Measurements from ENCODE around the gene RANBP3. TPM values are rescaled to one million over a fixed set of nuclear protein-coding genes. Genes with fewer than 3 reads are reported as not detected.

RANBP3 gene
- total RNA-seq, 2 donors from 2014 or later = 96.5 to 119 TPM

DNA sequence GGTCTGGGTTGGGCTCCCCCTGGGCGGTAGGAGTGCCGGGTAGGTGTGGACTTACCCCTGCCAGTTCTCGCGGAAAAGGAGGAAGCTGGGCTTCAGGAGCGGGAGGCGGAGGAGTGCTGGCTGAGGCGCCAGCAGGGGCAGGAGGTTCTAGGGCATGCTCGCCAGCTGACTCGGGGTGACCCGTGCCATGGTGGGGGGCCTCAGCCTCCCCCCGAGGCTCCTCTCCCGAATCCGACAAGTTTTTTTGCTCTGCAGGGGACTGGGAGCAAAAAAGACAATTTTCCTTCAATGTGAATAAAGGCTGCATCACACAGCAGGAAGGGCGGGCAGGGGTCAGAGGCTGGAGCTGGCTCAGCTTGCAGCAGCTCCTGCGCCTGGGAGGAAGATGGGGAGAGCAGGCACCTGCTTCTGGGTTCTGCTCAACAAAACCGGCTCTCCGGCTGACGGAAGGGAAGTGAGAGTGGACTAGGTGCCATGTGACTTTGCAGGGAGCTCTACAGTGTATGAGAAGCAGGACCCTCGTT, 26.5 kb downstream of the RANBP3 start:
- peaks cover 60 to 63% of the 10 kb centered on the region in 2 donors for H3K4me1 Mint-ChIP-seq (ENCODE audit: low read depth in 2 of 2)
- peaks cover 5% of the 10 kb centered on the region for H3K36me3 Mint-ChIP-seq
- H3K27me3 Mint-ChIP-seq = no peaks in the 10 kb centered on the region
- DNase-seq (ENCODE audit: low spot score) = no peak
- ATAC-seq = no peak
- no peaks in the 10 kb centered on the region for H3K9me3 Mint-ChIP-seq
- peak overlapping the region; percentile 49 to 77 for H3K27ac Mint-ChIP-seq
- H3K4me3 Mint-ChIP-seq = no peak overlapping the region

GRCh38 chr19:5950741-5951140, 27.2 kb downstream of the RANBP3 start:
- Mint-ChIP-seq H3K27me3 (no peaks in the 10 kb centered on the region), H3K4me1 (ENCODE audit: low read depth in 2 of 2) (peaks cover 63 to 64% of the 10 kb centered on the region in 2 donors), H3K4me3 (no peak overlapping the region), H3K9me3 (no peaks in the 10 kb centered on the region), H3K27ac (peak overlapping the region; percentile 49 to 77), H3K36me3 (peaks cover 5% of the 10 kb centered on the region)
- DNase-seq (ENCODE audit: low spot score) (no peak), ATAC-seq (no peak)

- Mint-ChIP-seq H3K36me3 (peaks cover 5% of the 10 kb centered on the region), H3K4me1 (ENCODE audit: low read depth in 2 of 2) (peaks cover 66 to 67% of the 10 kb centered on the region in 2 donors), H3K9me3 (no peaks in the 10 kb centered on the region), H3K27me3 (no peaks in the 10 kb centered on the region), H3K27ac (peak overlapping the region; percentile 58 to 77), H3K4me3 (no peak overlapping the region)
- ATAC-seq (no peak), DNase-seq (ENCODE audit: low spot score) (no peak)
These were observed 28.1 kb downstream of the RANBP3 start for GRCh38 chr19:5949792-5950305.

GRCh38 chr19:5948752-5949564, 29.0 kb downstream of the RANBP3 start:
- Mint-ChIP-seq H3K27me3 (no peaks in the 10 kb centered on the region), H3K27ac (peak overlapping the region; percentile 58 to 77), H3K9me3 (no peaks in the 10 kb centered on the region), H3K36me3 (peaks cover 5% of the 10 kb centered on the region), H3K4me1 (ENCODE audit: low read depth in 2 of 2) (peaks cover 61 to 64% of the 10 kb centered on the region in 2 donors), H3K4me3 (peak overlapping the region; percentile 20)
- DNase-seq (ENCODE audit: low spot score) (no peak), ATAC-seq (peak in 1 of 2 donors; percentile 25)

- Mint-ChIP-seq H3K4me3 (no peak overlapping the region), H3K27ac (peak overlapping the region; percentile 21 to 51), H3K4me1 (ENCODE audit: low read depth in 2 of 2) (peaks cover 46 to 53% of the 10 kb centered on the region in 2 donors), H3K27me3 (no peaks in the 10 kb centered on the region), H3K9me3 (no peaks in the 10 kb centered on the region), H3K36me3 (peaks cover 5% of the 10 kb centered on the region)
- DNase-seq (ENCODE audit: low spot score) = no peak
- ATAC-seq = no peak
These were observed 30.5 kb downstream of the RANBP3 start for GRCh38 chr19:5947435-5947834.

DNA sequence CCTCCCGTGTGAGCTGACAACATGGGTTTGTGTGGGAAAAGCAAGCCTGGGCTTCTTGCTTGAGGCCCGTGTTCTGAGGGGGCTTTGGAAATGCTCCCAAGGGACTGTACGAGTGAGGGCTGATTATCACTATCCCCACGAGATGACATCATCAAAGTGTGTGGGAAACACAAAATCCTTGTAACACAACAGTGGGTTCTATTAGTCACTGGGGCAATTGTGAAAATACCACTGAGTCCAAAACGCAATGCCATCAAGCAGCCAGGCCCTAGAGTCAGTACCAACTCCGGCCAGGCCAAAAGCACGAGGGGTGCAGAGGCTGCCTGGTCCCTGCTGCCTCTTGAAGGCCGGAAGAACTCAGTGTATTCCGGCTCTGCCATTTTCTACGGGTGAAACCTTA, 34.3 kb downstream of the RANBP3 start:
- no peak overlapping the region for H3K27ac Mint-ChIP-seq
- peak in 1 of 2 donors; percentile 45 for ATAC-seq

GRCh38 chr19:5943045-5943444, 34.9 kb downstream of the RANBP3 start:
- no peaks in the 10 kb centered on the region for H3K9me3 Mint-ChIP-seq
- H3K36me3 Mint-ChIP-seq = no peaks in the 10 kb centered on the region
- H3K27me3 Mint-ChIP-seq = no peaks in the 10 kb centered on the region
- peaks cover 15 to 27% of the 10 kb centered on the region in 2 donors for H3K4me1 Mint-ChIP-seq (ENCODE audit: low read depth in 2 of 2)
- H3K4me3 Mint-ChIP-seq = no peak overlapping the region
- H3K27ac Mint-ChIP-seq = no peak overlapping the region
- ATAC-seq = no peak
- DNase-seq (ENCODE audit: low spot score) = no peak

More for the DNA sequence above, 34.3 kb downstream of the RANBP3 start:
- peaks cover 16 to 30% of the 10 kb centered on the region in 2 donors for H3K4me1 Mint-ChIP-seq (ENCODE audit: low read depth in 2 of 2)
- H3K27me3 Mint-ChIP-seq = no peaks in the 10 kb centered on the region
- DNase-seq (ENCODE audit: low spot score) = no peak
- no peaks in the 10 kb centered on the region for H3K9me3 Mint-ChIP-seq
- H3K36me3 Mint-ChIP-seq = no peaks in the 10 kb centered on the region
- H3K4me3 Mint-ChIP-seq = no peak overlapping the region

DNA sequence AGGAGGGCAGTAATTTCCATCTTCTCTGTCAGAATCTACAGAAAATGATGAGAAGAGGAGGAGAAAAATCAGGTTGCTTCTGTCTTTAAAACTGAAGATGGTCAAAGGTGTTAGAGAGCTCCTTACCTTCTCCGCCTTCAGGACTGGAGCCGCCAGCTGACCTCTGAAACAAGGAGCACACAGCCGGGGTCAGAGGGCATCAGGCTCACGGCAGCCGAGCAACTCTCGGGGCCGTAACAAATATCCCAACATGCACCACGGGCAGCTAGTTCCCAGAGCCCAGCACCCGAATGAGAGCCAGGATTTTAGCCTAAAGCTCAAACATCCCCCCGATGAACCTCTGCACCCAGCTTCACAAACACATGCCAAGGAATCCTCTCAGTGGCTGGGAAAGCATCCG, 36.3 kb downstream of the RANBP3 start:
- Mint-ChIP-seq H3K27ac (no peak overlapping the region), H3K27me3 (no peaks in the 10 kb centered on the region), H3K4me3 (no peak overlapping the region), H3K9me3 (no peaks in the 10 kb centered on the region), H3K4me1 (ENCODE audit: low read depth in 2 of 2) (peaks cover 15 to 23% of the 10 kb centered on the region in 2 donors), H3K36me3 (no peaks in the 10 kb centered on the region)
- DNase-seq (ENCODE audit: low spot score) (no peak), ATAC-seq (no peak)

DNA sequence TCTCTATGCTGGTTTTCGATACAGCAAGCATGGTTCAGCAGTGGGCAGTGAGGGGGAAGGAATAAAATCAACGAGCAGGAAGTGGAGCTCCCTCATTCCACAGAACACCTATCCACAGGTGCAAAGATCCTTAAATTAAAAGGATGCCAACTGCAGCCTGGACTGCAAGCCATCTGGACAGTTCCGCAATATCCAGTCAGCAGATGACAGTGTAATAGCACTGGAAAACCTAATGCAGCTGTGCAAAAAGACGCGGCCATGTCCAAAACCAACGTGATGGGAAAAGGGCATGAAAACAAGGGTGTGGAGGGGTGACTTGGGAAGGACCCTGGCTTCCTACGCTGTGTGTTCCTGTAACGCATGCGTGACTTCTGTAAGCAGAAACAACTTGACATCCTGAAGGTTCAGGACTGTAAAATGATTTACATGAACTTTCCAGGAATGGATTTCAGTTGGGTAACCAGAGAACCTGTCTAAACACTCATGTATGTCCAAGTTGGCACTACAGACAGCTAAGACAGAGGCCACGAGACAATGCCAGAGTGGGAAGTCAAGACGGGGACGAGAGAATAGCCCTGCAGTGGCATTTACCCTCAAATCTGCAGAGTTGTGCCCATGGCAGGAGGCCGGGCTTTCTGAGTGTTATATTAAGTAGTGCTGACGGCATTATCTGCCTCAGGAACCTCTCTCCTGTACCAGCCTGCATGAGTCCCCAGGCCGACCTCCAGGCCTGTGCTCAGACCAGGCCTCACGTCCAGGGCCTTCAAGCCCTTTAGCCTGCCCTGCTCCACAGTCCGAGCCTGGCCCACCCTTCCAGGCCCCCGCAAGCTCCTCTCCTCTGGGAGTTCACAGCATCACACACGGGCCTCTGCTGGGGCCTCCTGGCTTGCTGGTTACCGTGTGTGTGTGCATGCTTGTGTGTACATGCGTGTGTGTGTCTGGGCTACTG, 37.4 kb downstream of the RANBP3 start:
- Mint-ChIP-seq H3K36me3 (no peaks in the 10 kb centered on the region), H3K27me3 (no peaks in the 10 kb centered on the region), H3K9me3 (no peaks in the 10 kb centered on the region), H3K27ac (no peak overlapping the region), H3K4me1 (ENCODE audit: low read depth in 2 of 2) (peaks cover 7 to 20% of the 10 kb centered on the region in 2 donors), H3K4me3 (no peak overlapping the region)
- no peak for DNase-seq (ENCODE audit: low spot score)
- ATAC-seq = no peak

DNA sequence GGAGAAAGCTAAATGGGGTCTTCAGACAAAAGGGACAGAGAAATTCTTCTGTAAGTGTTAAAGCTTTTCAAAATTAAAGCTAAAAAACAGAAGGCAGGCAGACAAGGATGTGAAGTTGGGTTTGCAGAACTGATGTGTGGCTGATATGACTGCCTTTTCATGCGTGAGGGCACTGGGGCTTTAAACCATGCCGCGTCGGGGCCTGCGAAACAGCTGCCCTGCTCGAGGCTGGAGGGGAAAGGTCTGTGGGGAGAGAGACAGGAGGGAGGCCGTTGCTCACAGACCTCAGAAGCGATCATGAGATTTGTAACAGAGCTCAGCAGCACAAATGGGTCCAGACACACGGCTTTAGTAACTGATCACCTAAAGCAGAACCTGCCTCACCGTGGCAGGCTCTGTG, 40.4 kb downstream of the RANBP3 start:
- Mint-ChIP-seq H3K9me3 (no peaks in the 10 kb centered on the region), H3K27me3 (no peaks in the 10 kb centered on the region), H3K4me1 (ENCODE audit: low read depth in 2 of 2) (peaks cover 0 to 11% of the 10 kb centered on the region in 2 donors), H3K4me3 (no peak overlapping the region), H3K36me3 (no peaks in the 10 kb centered on the region), H3K27ac (peak overlapping the region in 1 of 2 donors; percentile 25)
- DNase-seq (ENCODE audit: low spot score) = no peak
- ATAC-seq = no peak

DNA sequence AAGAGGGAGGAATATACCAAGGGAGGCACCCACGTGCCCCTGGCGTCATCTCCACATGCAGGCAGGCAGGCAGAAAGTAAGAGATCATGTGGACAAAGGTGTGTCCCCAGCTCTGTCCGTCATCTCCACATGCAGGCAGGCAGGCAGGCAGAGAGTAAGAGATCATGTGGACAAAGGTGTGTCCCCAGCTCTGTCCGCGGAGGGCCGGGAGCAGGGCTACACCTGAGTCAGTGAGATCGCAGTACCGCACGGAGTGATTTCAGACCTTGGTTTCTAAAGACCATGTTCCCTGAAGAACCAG, 41.7 kb downstream of the RANBP3 start:
- H3K4me3 Mint-ChIP-seq = no peak overlapping the region
- H3K27ac Mint-ChIP-seq = peak overlapping the region in 1 of 2 donors; percentile 41
- no peaks in the 10 kb centered on the region for H3K9me3 Mint-ChIP-seq
- H3K4me1 Mint-ChIP-seq (ENCODE audit: low read depth in 2 of 2) = peaks cover 0 to 11% of the 10 kb centered on the region in 2 donors
- no peaks in the 10 kb centered on the region for H3K27me3 Mint-ChIP-seq
- no peak for ATAC-seq
- DNase-seq (ENCODE audit: low spot score) = no peak
- H3K36me3 Mint-ChIP-seq = no peaks in the 10 kb centered on the region

DNA sequence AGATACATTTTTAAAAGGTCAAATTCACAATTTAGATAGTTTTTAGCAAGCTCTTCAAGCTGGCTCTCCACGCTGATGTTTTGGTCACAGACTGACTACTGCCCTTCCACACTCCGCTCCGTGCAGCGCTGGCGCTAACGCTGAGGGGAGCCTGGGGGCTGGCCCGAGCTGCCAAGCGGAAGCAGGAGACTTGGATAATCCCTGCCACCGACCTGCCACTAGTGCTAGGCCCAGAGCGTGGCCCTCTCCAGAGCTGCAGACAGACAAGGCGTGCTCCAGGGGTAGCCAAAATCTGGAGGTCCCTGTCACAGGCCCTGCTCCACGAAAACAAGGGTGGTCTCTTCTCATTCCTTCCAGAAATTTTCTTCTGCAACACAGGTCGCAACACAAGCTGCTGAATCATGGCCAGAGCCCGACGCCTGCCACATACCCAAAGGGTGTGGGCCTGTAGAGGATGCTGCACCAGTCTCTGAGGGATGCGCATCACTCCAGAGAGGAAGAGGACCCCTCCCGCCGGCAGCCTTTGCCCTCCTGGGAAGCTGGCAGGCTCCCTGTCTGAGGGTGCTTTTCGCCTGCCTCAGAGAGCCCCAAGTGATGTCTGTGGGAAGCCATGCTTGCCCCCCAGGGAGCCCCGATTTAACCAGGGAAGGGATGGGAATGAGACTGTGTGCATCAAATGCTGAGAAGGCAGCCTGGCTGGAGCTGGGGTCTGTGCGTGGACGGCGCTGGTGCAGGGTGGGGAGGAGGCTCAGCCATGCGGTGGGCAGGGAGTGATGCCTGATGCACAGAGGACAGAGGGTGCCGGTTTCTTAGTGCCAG, 42.3 kb downstream of the RANBP3 start:
- Mint-ChIP-seq H3K27me3 (no peaks in the 10 kb centered on the region), H3K4me3 (no peak overlapping the region), H3K4me1 (ENCODE audit: low read depth in 2 of 2) (peaks cover 0 to 11% of the 10 kb centered on the region in 2 donors), H3K36me3 (no peaks in the 10 kb centered on the region), H3K27ac (peak overlapping the region in 1 of 2 donors; percentile 41), H3K9me3 (no peaks in the 10 kb centered on the region)
- ATAC-seq (no peak), DNase-seq (ENCODE audit: low spot score) (no peak)

All from natural killer cell treated with Interleukin-12 subunit alpha and Interleukin-12 subunit beta and Interleukin-15 and Interleukin-18, amount 100 ng/mL, for 72 hours (primary cell).